Spleen (tissue), 11 donors: Measurements from ENCODE around the gene LRRC4C. TPM values are rescaled to one million over a fixed set of nuclear protein-coding genes. Genes with fewer than 3 reads are reported as not detected.

ENCODE experiments used
- DNase-seq: peaks from one replicate; pipeline ENCODE4 v3.0.0-alpha.2; 2020
- H3K27ac ChIP-seq, 8 donors: fragments of 200-600 bp; sonication (generic) in 7 of 8; 1 replicate in 4 of 8; 2 replicates in 4 of 8; pipeline versions ENCODE4 v1.5.0 to v1.8.0; 2016 to 2021; ENCODE audit warnings: inconsistent platforms in 4 of 8, mild to moderate bottlenecking in 4 of 8, moderate library complexity in 1 of 8
- H3K27me3 ChIP-seq, 7 donors: fragments of 200-600 bp; sonication (generic) in 6 of 7; replicated peaks in 1 of 7; 1 replicate in 4 of 7; 2 replicates in 3 of 7; pipeline versions ENCODE4 v1.5.0 to v1.8.0; 2016 to 2021; ENCODE audit warnings: inconsistent platforms in 3 of 7, mild to moderate bottlenecking in 1 of 7
- H3K36me3 ChIP-seq, 6 donors: fragments of 200-600 bp; sonication (generic) in 5 of 6; 1 replicate in 4 of 6; 2 replicates in 2 of 6; pipeline versions ENCODE4 v1.5.0 to v1.8.0; 2016 to 2021; ENCODE audit warnings: inconsistent platforms in 2 of 6
- H3K4me1 ChIP-seq, 6 donors: fragments of 200-600 bp; sonication (generic) in 5 of 6; 1 replicate in 3 of 6; 2 replicates in 3 of 6; pipeline versions ENCODE4 v1.5.0 to v1.8.0; 2016 to 2021; ENCODE audit warnings: inconsistent platforms in 3 of 6
- H3K4me3 ChIP-seq, 8 donors: fragments of 200-600 bp; sonication (generic) in 7 of 8; 1 replicate in 4 of 8; 2 replicates in 4 of 8; pipeline versions ENCODE4 v1.5.0 to v1.8.0; 2016 to 2021; ENCODE audit warnings: inconsistent platforms in 4 of 8, mild to moderate bottlenecking in 4 of 8, moderate library complexity in 2 of 8
- H3K9me3 ChIP-seq, 8 donors: fragments of 200-600 bp; sonication (generic) in 7 of 8; 1 replicate in 4 of 8; 2 replicates in 4 of 8; pipeline versions ENCODE4 v1.5.0 to v1.8.0; 2016 to 2021; ENCODE audit warnings: inconsistent platforms in 4 of 8
- POLR2A ChIP-seq, 3 donors: fragments of 450-650 bp; IDR thresholded peaks; one replicate each; pipeline ENCODE4 v1.5.1; 2017; ENCODE audit warnings: antibody characterized with exemption in 3 of 3, mild to moderate bottlenecking in 1 of 3
- POLR2AphosphoS5 ChIP-seq, 3 donors: sonication (generic); formaldehyde crosslinking; IDR thresholded peaks; one replicate each; pipeline ENCODE4 v1.5.1; 2017; ENCODE audit warnings: antibody characterized with exemption in 3 of 3
- WGBS, 5 donors: extraction: QIAGEN DNeasy Blood & Tissue Kit in 3 of 5; methylation state at CpG; one replicate each; pipeline versions ENCODE4 v1.1.5 to v1.1.7; 2013 to 2018; 5-methylcytosine and 5-hydroxymethylcytosine counted together
- intact Hi-C: fragments of 100-400 bp; cut with DNase I; formaldehyde crosslinking; loops from one replicate; pipeline ENCODE4 v1.15.0; 2023; ENCODE audit warnings: low total_unique reads
- polyA plus RNA-seq, 3 donors: library from polyadenylated mRNA; stranded (reverse); fragments of 200-250 nt; gene quantifications; one replicate each; pipeline ENCODE4 v1.2.1, GENCODE V29; 2013
- total RNA-seq, 7 donors: library from RNA; depleted of rRNA in 3 of 7; stranded (reverse); fragments of >200 nt in 3 of 7; fragmentation: NEBNext Ultra II Directional in 4 of 7; extraction: Animal tissue kit (Norgen Biotek cat#: 25700) in 4 of 7; gene quantifications; one replicate each; pipeline versions ENCODE4 v1.1.0 to v1.2.1, GENCODE V29; 2016 to 2021
- TF ChIP-seq, protein P1 (sequence below), 11 experiments: fragments of 200-600 bp in 7 of 11; fragments of 450-650 bp in 4 of 11; sonication (generic) in 4 of 11; IDR thresholded peaks in 8 of 11; conservative IDR thresholded peaks in 3 of 11; 1 replicate in 7 of 11; 2 replicates in 4 of 11; pipeline versions ENCODE4 v1.4.0 to v1.8.0; 2016 to 2021; ENCODE audit warnings: antibody characterized with exemption in 11 of 11, inconsistent platforms in 4 of 11, mild to moderate bottlenecking in 1 of 11
- donor health status: healthy with polysubstance abuse.
- donor health status: DM: no; HTN: no; CAD: no; lungs with moderate emphysema.
- donor health status: DM: no; HTN: no; CAD: no.
- donor health status: Bipolar disorder and iron deficiency.
- donor health status: healthy.
- donor health status: DM: no; HTN: no; CAD: no.
- donor health status: DM: yes; HTN: yes; CAD: no.

Gene LRRC4C
- total and polyA plus RNA-seq, 10 donors, result 0.15 to 8.9 (median 1.9) TPM

GRCh38 chr11:40679276-40679675 is 780.2 kb downstream of the LRRC4C start:
- no peak overlapping the region for H3K4me3 ChIP-seq
- no peaks in the 10 kb centered on the region for H3K36me3 ChIP-seq
- TF ChIP-seq POLR2A (IDR thresholded peaks at IDR 0.05), result no peak
- TF ChIP-seq, protein P1, sequence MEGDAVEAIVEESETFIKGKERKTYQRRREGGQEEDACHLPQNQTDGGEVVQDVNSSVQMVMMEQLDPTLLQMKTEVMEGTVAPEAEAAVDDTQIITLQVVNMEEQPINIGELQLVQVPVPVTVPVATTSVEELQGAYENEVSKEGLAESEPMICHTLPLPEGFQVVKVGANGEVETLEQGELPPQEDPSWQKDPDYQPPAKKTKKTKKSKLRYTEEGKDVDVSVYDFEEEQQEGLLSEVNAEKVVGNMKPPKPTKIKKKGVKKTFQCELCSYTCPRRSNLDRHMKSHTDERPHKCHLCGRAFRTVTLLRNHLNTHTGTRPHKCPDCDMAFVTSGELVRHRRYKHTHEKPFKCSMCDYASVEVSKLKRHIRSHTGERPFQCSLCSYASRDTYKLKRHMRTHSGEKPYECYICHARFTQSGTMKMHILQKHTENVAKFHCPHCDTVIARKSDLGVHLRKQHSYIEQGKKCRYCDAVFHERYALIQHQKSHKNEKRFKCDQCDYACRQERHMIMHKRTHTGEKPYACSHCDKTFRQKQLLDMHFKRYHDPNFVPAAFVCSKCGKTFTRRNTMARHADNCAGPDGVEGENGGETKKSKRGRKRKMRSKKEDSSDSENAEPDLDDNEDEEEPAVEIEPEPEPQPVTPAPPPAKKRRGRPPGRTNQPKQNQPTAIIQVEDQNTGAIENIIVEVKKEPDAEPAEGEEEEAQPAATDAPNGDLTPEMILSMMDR (IDR thresholded peaks at IDR 0.05 in 8 of 11, conservative IDR thresholded peaks at IDR 0.05 in 3 of 11), result no peak
- TF ChIP-seq POLR2AphosphoS5 (IDR thresholded peaks at IDR 0.05), result no peak
- no peak for DNase-seq
- intact Hi-C loops, result no loop called here
- no peaks in the 10 kb centered on the region for H3K4me1 ChIP-seq
- no peaks in the 10 kb centered on the region for H3K27me3 ChIP-seq
- peaks cover 0 to 62% (median 15%) of the 10 kb centered on the region in 8 donors for H3K9me3 ChIP-seq
- H3K27ac ChIP-seq, result no peak overlapping the region
- 70 to 87% (median 72%) methylated on average over 3 of the region's 3 CpGs for WGBS, 5 donors

- Histone ChIP-seq H3K36me3 (no peaks in the 10 kb centered on the region), H3K27ac (no peak overlapping the region), H3K4me1 (no peaks in the 10 kb centered on the region), H3K27me3 (no peaks in the 10 kb centered on the region), H3K9me3 (peaks cover 0 to 77% (median 49%) of the 10 kb centered on the region in 8 donors), H3K4me3 (no peak overlapping the region)
- no peak for DNase-seq
- TF ChIP-seq POLR2A (IDR thresholded peaks at IDR 0.05) (no peak), POLR2AphosphoS5 (IDR thresholded peaks at IDR 0.05) (no peak)
- TF ChIP-seq, protein P1 (IDR thresholded peaks at IDR 0.05 in 8 of 11, conservative IDR thresholded peaks at IDR 0.05 in 3 of 11), result no peak
- intact Hi-C loops, result no loop called here
- WGBS, 5 donors, result 89 to 98% (median 94%) methylated on average over 2 of the region's 2 CpGs
These were observed 812.2 kb downstream of the LRRC4C start for GRCh38 chr11:40647295-40647694.

GRCh38 chr11:40642284-40642683 is 817.2 kb downstream of the LRRC4C start:
- intact Hi-C loops, result no loop called here
- WGBS, 5 donors, result 59 to 79% (median 75%) methylated on average over 1 of the region's 1 CpG
- H3K4me1 ChIP-seq, result no peaks in the 10 kb centered on the region
- no peaks in the 10 kb centered on the region for H3K36me3 ChIP-seq
- no peak overlapping the region for H3K27ac ChIP-seq
- H3K4me3 ChIP-seq, result no peak overlapping the region
- TF ChIP-seq, protein P1 (IDR thresholded peaks at IDR 0.05 in 8 of 11, conservative IDR thresholded peaks at IDR 0.05 in 3 of 11), result no peak
- TF ChIP-seq POLR2AphosphoS5 (IDR thresholded peaks at IDR 0.05), result no peak
- TF ChIP-seq POLR2A (IDR thresholded peaks at IDR 0.05), result no peak
- H3K9me3 ChIP-seq, result peaks cover 0 to 43% (median 16%) of the 10 kb centered on the region in 8 donors
- DNase-seq, result no peak
- no peaks in the 10 kb centered on the region for H3K27me3 ChIP-seq

GRCh38 chr11:40619654-40620053 is 839.8 kb downstream of the LRRC4C start:
- WGBS, 5 donors, result 75 to 87% (median 82%) methylated on average over 3 of the region's 3 CpGs
- no peaks in the 10 kb centered on the region for H3K36me3 ChIP-seq
- TF ChIP-seq, protein P1 (IDR thresholded peaks at IDR 0.05 in 8 of 11, conservative IDR thresholded peaks at IDR 0.05 in 3 of 11), result no peak
- no peak for TF ChIP-seq POLR2AphosphoS5 (IDR thresholded peaks at IDR 0.05)
- no peak for TF ChIP-seq POLR2A (IDR thresholded peaks at IDR 0.05)
- H3K4me1 ChIP-seq, result no peaks in the 10 kb centered on the region
- no peak overlapping the region for H3K27ac ChIP-seq
- peaks cover 0 to 30% (median 6%) of the 10 kb centered on the region in 8 donors for H3K9me3 ChIP-seq
- no peak overlapping the region for H3K4me3 ChIP-seq
- H3K27me3 ChIP-seq, result no peaks in the 10 kb centered on the region
- intact Hi-C loops, result no loop called here
- no peak for DNase-seq
